DMS 273 (cell line): ENCODE data around the gene GNG12.
"Not testable (repeated sequence)": the region's sequence is repeated elsewhere in the genome, so short reads cannot be mapped to it uniquely, and the experiment has no call there.

Experiments used
- DNase-seq: peaks from one replicate; lab custom pipeline; 2025; ENCODE audit not compliant: unreplicated experiment; lab: John Stamatoyannopoulos, UW

GNG12 gene

GRCh38 chr1:67665307-67665706 lies 168.0 kb downstream of the GNG12 start:
- not testable (repeated sequence) for DNase-seq

GRCh38 chr1:67664048-67664447 lies 169.2 kb downstream of the GNG12 start:
- no peak for DNase-seq

GRCh38 chr1:67662884-67663283 lies 170.4 kb downstream of the GNG12 start:
- no peak for DNase-seq

- DNase-seq: no peak
These were observed 174.0 kb downstream of the GNG12 start for GRCh38 chr1:67659229-67659628.

- not testable (repeated sequence) for DNase-seq
These were observed 176.1 kb downstream of the GNG12 start for GRCh38 chr1:67657152-67657551.

GRCh38 chr1:67655581-67655980 lies 177.7 kb downstream of the GNG12 start:
- no peak for DNase-seq

GRCh38 chr1:67653304-67653703 lies 180.0 kb downstream of the GNG12 start:
- no peak for DNase-seq

- DNase-seq: peak; percentile 61
These were observed 180.5 kb downstream of the GNG12 start for GRCh38 chr1:67652800-67653199.
